ENCODE data around the gene AEBP1. TPM values are rescaled to one million over a fixed set of nuclear protein-coding genes. Genes with fewer than 3 reads are reported as not detected.

Gene AEBP1
- total RNA-seq, 1 experiment from 2014 or later = 50.8 TPM

DNA sequence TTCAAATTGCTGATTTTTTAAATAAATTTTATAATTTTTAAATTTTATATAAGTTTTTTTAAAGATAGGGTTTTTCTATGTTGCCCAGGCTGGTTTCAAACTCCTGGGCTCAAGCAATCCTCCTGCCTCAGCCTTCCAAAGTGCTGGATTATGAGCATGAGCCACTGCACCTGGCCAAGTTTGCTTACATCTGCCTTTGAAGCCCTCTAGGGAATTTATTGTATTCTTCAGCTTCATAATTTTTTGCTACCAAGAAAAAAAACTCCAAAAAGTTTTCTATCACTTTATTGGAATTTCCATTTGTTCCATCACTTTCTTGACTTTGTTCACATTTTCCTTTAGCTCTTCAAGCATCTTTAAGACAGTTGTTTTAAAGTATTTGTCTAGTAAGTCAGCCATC lies 23.0 kb downstream of the AEBP1 start:
- Mint-ChIP-seq H3K9me3 (peaks cover 10% of the 10 kb centered on the region; the same call in 1 of the 2 replicates), H3K36me3 (no peaks in the 10 kb centered on the region), H3K27me3 (ENCODE audit: low read depth) (peaks cover 53% of the 10 kb centered on the region), H3K27ac (no peak overlapping the region), H3K4me1 (peaks cover 16% of the 10 kb centered on the region), H3K4me3 (no peak overlapping the region)
- no peak for DNase-seq (ENCODE audit: low spot score)
- TF ChIP-seq, protein P1, sequence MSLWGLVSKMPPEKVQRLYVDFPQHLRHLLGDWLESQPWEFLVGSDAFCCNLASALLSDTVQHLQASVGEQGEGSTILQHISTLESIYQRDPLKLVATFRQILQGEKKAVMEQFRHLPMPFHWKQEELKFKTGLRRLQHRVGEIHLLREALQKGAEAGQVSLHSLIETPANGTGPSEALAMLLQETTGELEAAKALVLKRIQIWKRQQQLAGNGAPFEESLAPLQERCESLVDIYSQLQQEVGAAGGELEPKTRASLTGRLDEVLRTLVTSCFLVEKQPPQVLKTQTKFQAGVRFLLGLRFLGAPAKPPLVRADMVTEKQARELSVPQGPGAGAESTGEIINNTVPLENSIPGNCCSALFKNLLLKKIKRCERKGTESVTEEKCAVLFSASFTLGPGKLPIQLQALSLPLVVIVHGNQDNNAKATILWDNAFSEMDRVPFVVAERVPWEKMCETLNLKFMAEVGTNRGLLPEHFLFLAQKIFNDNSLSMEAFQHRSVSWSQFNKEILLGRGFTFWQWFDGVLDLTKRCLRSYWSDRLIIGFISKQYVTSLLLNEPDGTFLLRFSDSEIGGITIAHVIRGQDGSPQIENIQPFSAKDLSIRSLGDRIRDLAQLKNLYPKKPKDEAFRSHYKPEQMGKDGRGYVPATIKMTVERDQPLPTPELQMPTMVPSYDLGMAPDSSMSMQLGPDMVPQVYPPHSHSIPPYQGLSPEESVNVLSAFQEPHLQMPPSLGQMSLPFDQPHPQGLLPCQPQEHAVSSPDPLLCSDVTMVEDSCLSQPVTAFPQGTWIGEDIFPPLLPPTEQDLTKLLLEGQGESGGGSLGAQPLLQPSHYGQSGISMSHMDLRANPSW (CRISPR knock-in tag; conservative IDR thresholded peaks at IDR 0.05; ENCODE audit: low read depth) = no peak
- TF ChIP-seq, protein P2, sequence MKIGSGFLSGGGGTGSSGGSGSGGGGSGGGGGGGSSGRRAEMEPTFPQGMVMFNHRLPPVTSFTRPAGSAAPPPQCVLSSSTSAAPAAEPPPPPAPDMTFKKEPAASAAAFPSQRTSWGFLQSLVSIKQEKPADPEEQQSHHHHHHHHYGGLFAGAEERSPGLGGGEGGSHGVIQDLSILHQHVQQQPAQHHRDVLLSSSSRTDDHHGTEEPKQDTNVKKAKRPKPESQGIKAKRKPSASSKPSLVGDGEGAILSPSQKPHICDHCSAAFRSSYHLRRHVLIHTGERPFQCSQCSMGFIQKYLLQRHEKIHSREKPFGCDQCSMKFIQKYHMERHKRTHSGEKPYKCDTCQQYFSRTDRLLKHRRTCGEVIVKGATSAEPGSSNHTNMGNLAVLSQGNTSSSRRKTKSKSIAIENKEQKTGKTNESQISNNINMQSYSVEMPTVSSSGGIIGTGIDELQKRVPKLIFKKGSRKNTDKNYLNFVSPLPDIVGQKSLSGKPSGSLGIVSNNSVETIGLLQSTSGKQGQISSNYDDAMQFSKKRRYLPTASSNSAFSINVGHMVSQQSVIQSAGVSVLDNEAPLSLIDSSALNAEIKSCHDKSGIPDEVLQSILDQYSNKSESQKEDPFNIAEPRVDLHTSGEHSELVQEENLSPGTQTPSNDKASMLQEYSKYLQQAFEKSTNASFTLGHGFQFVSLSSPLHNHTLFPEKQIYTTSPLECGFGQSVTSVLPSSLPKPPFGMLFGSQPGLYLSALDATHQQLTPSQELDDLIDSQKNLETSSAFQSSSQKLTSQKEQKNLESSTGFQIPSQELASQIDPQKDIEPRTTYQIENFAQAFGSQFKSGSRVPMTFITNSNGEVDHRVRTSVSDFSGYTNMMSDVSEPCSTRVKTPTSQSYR (CRISPR knock-in tag; IDR thresholded peaks at IDR 0.05) = no peak
- TF ChIP-seq, protein P3, sequence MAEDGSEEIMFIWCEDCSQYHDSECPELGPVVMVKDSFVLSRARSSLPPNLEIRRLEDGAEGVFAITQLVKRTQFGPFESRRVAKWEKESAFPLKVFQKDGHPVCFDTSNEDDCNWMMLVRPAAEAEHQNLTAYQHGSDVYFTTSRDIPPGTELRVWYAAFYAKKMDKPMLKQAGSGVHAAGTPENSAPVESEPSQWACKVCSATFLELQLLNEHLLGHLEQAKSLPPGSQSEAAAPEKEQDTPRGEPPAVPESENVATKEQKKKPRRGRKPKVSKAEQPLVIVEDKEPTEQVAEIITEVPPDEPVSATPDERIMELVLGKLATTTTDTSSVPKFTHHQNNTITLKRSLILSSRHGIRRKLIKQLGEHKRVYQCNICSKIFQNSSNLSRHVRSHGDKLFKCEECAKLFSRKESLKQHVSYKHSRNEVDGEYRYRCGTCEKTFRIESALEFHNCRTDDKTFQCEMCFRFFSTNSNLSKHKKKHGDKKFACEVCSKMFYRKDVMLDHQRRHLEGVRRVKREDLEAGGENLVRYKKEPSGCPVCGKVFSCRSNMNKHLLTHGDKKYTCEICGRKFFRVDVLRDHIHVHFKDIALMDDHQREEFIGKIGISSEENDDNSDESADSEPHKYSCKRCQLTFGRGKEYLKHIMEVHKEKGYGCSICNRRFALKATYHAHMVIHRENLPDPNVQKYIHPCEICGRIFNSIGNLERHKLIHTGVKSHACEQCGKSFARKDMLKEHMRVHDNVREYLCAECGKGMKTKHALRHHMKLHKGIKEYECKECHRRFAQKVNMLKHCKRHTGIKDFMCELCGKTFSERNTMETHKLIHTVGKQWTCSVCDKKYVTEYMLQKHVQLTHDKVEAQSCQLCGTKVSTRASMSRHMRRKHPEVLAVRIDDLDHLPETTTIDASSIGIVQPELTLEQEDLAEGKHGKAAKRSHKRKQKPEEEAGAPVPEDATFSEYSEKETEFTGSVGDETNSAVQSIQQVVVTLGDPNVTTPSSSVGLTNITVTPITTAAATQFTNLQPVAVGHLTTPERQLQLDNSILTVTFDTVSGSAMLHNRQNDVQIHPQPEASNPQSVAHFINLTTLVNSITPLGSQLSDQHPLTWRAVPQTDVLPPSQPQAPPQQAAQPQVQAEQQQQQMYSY (CRISPR knock-in tag; IDR thresholded peaks at IDR 0.05) = no peak
- ChIA-PET CTCF (interaction anchor here (1.1 kb wide), 2 partner anchors 87 to 91 kb away, joined by 4 read pairs; no protein-coding TSS in a partner anchor), POLR2A (no interaction called here)
- no peak for ATAC-seq

DNA sequence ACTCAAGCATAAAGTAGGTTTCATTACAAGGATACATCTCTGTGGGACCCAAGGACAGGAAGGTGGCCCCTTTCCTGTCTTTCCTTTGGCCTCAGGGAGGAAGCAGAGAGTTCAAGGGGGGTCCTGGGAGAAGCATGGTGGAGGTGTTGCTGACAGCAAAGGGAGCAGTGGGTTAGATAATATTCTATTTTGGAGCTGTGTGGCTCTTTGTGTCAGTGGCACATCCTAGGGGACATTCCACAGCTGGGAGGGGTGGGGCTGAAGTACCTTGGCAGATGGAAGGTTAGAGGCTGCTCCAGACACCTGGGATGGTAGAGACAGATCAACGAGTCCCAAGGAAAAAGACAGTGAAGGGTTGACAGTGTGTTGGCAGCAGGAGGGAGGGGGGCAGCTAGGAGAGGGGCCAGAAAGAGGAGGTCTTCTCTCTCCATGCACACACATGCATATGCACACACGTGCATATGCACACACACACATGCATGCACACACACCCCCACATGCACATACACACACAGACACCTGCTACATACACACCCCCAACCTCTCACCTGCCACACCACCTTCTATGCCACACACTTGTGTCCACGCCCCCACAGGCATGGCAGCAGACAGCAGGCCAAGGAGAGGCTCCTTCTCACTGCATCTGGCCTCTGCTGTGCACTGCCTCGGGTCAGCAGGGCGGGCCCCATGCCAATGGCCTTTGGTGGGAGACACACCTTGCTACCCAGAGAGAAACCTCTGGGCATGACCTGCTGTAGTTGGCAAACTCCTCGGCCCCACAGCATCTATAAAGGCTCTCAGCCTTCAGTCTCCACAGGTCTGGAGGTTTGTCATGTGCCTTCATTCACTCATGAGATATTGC lies 24.8 kb downstream of the AEBP1 start:
- H3K27me3 Mint-ChIP-seq (ENCODE audit: low read depth) = peaks cover 57% of the 10 kb centered on the region
- H3K9me3 Mint-ChIP-seq = peaks cover 10% of the 10 kb centered on the region; the same call in 1 of the 2 replicates
- ChIA-PET POLR2A (no interaction called here), CTCF (no interaction called here)
- H3K4me1 Mint-ChIP-seq = peaks cover 18% of the 10 kb centered on the region
- no peak overlapping the region for H3K27ac Mint-ChIP-seq
- no peaks in the 10 kb centered on the region for H3K36me3 Mint-ChIP-seq
- TF ChIP-seq TCF7 (CRISPR knock-in tag; IDR thresholded peaks at IDR 0.05; ENCODE audit: low read depth) (no peak), ZNF263 (CRISPR knock-in tag; IDR thresholded peaks at IDR 0.05; ENCODE audit: low read depth) (no peak), MYBL2 (CRISPR knock-in tag; IDR thresholded peaks at IDR 0.05) (no peak), GABPB1 (CRISPR knock-in tag; IDR thresholded peaks at IDR 0.05) (no peak), RELA (CRISPR knock-in tag; IDR thresholded peaks at IDR 0.05; ENCODE audit: borderline replicate concordance) (no peak)
- TF ChIP-seq, protein P4, sequence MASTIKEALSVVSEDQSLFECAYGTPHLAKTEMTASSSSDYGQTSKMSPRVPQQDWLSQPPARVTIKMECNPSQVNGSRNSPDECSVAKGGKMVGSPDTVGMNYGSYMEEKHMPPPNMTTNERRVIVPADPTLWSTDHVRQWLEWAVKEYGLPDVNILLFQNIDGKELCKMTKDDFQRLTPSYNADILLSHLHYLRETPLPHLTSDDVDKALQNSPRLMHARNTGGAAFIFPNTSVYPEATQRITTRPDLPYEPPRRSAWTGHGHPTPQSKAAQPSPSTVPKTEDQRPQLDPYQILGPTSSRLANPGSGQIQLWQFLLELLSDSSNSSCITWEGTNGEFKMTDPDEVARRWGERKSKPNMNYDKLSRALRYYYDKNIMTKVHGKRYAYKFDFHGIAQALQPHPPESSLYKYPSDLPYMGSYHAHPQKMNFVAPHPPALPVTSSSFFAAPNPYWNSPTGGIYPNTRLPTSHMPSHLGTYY (CRISPR knock-in tag; IDR thresholded peaks at IDR 0.05) = no peak
- TF ChIP-seq, protein P5, sequence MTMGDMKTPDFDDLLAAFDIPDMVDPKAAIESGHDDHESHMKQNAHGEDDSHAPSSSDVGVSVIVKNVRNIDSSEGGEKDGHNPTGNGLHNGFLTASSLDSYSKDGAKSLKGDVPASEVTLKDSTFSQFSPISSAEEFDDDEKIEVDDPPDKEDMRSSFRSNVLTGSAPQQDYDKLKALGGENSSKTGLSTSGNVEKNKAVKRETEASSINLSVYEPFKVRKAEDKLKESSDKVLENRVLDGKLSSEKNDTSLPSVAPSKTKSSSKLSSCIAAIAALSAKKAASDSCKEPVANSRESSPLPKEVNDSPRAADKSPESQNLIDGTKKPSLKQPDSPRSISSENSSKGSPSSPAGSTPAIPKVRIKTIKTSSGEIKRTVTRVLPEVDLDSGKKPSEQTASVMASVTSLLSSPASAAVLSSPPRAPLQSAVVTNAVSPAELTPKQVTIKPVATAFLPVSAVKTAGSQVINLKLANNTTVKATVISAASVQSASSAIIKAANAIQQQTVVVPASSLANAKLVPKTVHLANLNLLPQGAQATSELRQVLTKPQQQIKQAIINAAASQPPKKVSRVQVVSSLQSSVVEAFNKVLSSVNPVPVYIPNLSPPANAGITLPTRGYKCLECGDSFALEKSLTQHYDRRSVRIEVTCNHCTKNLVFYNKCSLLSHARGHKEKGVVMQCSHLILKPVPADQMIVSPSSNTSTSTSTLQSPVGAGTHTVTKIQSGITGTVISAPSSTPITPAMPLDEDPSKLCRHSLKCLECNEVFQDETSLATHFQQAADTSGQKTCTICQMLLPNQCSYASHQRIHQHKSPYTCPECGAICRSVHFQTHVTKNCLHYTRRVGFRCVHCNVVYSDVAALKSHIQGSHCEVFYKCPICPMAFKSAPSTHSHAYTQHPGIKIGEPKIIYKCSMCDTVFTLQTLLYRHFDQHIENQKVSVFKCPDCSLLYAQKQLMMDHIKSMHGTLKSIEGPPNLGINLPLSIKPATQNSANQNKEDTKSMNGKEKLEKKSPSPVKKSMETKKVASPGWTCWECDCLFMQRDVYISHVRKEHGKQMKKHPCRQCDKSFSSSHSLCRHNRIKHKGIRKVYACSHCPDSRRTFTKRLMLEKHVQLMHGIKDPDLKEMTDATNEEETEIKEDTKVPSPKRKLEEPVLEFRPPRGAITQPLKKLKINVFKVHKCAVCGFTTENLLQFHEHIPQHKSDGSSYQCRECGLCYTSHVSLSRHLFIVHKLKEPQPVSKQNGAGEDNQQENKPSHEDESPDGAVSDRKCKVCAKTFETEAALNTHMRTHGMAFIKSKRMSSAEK (CRISPR knock-in tag; IDR thresholded peaks at IDR 0.05; ENCODE audit: borderline replicate concordance) = no peak
- TF ChIP-seq, protein P6, sequence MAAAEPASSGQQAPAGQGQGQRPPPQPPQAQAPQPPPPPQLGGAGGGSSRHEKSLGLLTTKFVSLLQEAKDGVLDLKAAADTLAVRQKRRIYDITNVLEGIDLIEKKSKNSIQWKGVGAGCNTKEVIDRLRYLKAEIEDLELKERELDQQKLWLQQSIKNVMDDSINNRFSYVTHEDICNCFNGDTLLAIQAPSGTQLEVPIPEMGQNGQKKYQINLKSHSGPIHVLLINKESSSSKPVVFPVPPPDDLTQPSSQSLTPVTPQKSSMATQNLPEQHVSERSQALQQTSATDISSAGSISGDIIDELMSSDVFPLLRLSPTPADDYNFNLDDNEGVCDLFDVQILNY (CRISPR knock-in tag; IDR thresholded peaks at IDR 0.05) = no peak
- DNase-seq (ENCODE audit: low spot score) (no peak), ATAC-seq (no peak)
- no peak overlapping the region for H3K4me3 Mint-ChIP-seq

Measured in WTC11 (cell line).